IMR-90 (cell line): ENCODE data around the gene MBTD1.
"Not testable (repeated sequence)": the region's sequence is repeated elsewhere in the genome, so short reads cannot be mapped to it uniquely, and the experiment has no call there.

Experiments
- BHLHE40 ChIP-seq: fragments of 150-350 bp; IDR thresholded peaks from 2 replicates; pipeline ENCODE4 v1.6.1; 2016; ENCODE audit warnings: mild to moderate bottlenecking, low read depth, low read length
- CEBPB ChIP-seq: IDR thresholded peaks from 2 replicates; pipeline ENCODE4 v1.6.1; 2012; ENCODE audit warnings: low read depth, low read length, improper control_type of control experiment
- CTCF ChIP-seq: conservative IDR thresholded peaks from 2 replicates; pipeline ENCODE4 v1.5.1; 2012; ENCODE audit warnings: mild to moderate bottlenecking, low read depth, low read length, improper control_type of control experiment
- ELK1 ChIP-seq: fragments of 150-350 bp; IDR thresholded peaks from 2 replicates; pipeline ENCODE4 v1.6.1; 2016; ENCODE audit warnings: low read depth, mild to moderate bottlenecking, low read length, moderate library complexity, borderline replicate concordance
- MAFK ChIP-seq: IDR thresholded peaks from 2 replicates; pipeline ENCODE4 v1.6.1; 2012; ENCODE audit warnings: low read depth, low read length, improper control_type of control experiment
- MAZ ChIP-seq: IDR thresholded peaks from 2 replicates; pipeline ENCODE4 v1.6.1; 2012; ENCODE audit warnings: low read depth, mild to moderate bottlenecking, low read length, improper control_type of control experiment, moderate library complexity, borderline replicate concordance
- MXI1 ChIP-seq: IDR thresholded peaks from 2 replicates; pipeline ENCODE4 v1.6.1; 2012; ENCODE audit warnings: low read depth, mild to moderate bottlenecking, low read length, moderate library complexity, borderline replicate concordance
- NFE2L2 ChIP-seq: fragments of 150-350 bp; IDR thresholded peaks from 2 replicates; pipeline ENCODE4 v1.6.1; 2016; ENCODE audit warnings: low read depth, mild to moderate bottlenecking, low read length
- POLR2A ChIP-seq: IDR thresholded peaks from 2 replicates; pipeline ENCODE4 v1.6.1; 2012; ENCODE audit warnings: mild to moderate bottlenecking, low read depth, low read length
- RAD21 ChIP-seq: IDR thresholded peaks from 2 replicates; pipeline ENCODE4 v1.6.1; 2012; ENCODE audit warnings: low read length, improper control_type of control experiment
- RFX5 ChIP-seq: IDR thresholded peaks from 2 replicates; pipeline ENCODE4 v1.8.0; 2012; ENCODE audit warnings: low read depth, mild to moderate bottlenecking, low read length, moderate library complexity
- SMC3 ChIP-seq: fragments of 150-350 bp; IDR thresholded peaks from 2 replicates; pipeline ENCODE4 v1.6.1; 2016; ENCODE audit warnings: low read depth, mild to moderate bottlenecking, antibody characterized with exemption, low read length, moderate library complexity
- USF2 ChIP-seq: fragments of 150-350 bp; IDR thresholded peaks from 2 replicates; pipeline ENCODE4 v1.6.1; 2017; ENCODE audit warnings: mild to moderate bottlenecking, antibody characterized with exemption, low read length, low read depth

GRCh38 chr17:51225523-51225922, 34.3 kb downstream of the MBTD1 start:
- not testable (repeated sequence) for TF ChIP-seq CTCF, RAD21, POLR2A, USF2, ELK1, BHLHE40, MAZ, RFX5, SMC3, NFE2L2, MAFK, MXI1, CEBPB
